Hepatocyte (in vitro differentiated cells): ENCODE data around the gene POFUT1. TPM values are rescaled to one million over a fixed set of nuclear protein-coding genes. Genes with fewer than 3 reads are reported as not detected.
"Not testable (repeated sequence)": the region's sequence is repeated elsewhere in the genome, so short reads cannot be mapped to it uniquely, and the experiment has no call there.

Experiments used
- DNase-seq: peaks from one replicate; pipeline ENCODE4 v3.0.0-alpha.2; 2016; ENCODE audit warnings: low spot score
- H2AFZ ChIP-seq: fragments of 200-600 bp; sonication (generic); 2 replicates; pipeline ENCODE4 v1.6.0; 2016; ENCODE audit warnings: antibody characterized with exemption, mild to moderate bottlenecking
- H3K27ac ChIP-seq: fragments of 200-600 bp; sonication (generic); 2 replicates; pipeline ENCODE4 v1.5.1; 2016; ENCODE audit warnings: mild to moderate bottlenecking
- H3K27me3 ChIP-seq: fragments of 200-600 bp; sonication (generic); 2 replicates; pipeline ENCODE4 v1.6.1; 2016
- H3K36me3 ChIP-seq: fragments of 200-600 bp; sonication (generic); replicated peaks from 2 replicates; pipeline ENCODE4 v1.5.1; 2016; ENCODE audit warnings: low read depth; ENCODE audit not compliant: insufficient read depth
- H3K4me1 ChIP-seq: fragments of 200-600 bp; sonication (generic); 2 replicates; pipeline ENCODE4 v1.5.1; 2016; ENCODE audit warnings: mild to moderate bottlenecking, moderate library complexity; ENCODE audit not compliant: insufficient read depth
- H3K4me2 ChIP-seq: fragments of 200-600 bp; sonication (generic); 2 replicates; pipeline ENCODE4 v1.6.0; 2016
- H3K4me3 ChIP-seq: fragments of 200-600 bp; sonication (generic); 2 replicates; pipeline ENCODE4 v1.5.1; 2016; ENCODE audit warnings: mild to moderate bottlenecking
- H3K79me2 ChIP-seq: fragments of 200-600 bp; sonication (generic); 2 replicates; pipeline ENCODE4 v1.6.0; 2017; ENCODE audit warnings: mild to moderate bottlenecking
- H3K9me2 ChIP-seq: fragments of 200-600 bp; sonication (generic); replicated peaks from 2 replicates; pipeline ENCODE4 v1.6.0; 2017; ENCODE audit warnings: mild to moderate bottlenecking; ENCODE audit not compliant: insufficient read depth
- H3K9me3 ChIP-seq: fragments of 200-600 bp; sonication (generic); 2 replicates; pipeline ENCODE4 v1.5.1; 2016; ENCODE audit warnings: low read depth, mild to moderate bottlenecking
- H4K20me1 ChIP-seq: fragments of 200-600 bp; sonication (generic); 2 replicates; pipeline ENCODE4 v1.6.0; 2016; ENCODE audit warnings: mild to moderate bottlenecking; ENCODE audit not compliant: insufficient read depth, poor library complexity, severe bottlenecking
- CTCF ChIP-seq: fragments of 200-600 bp; sonication (generic); IDR thresholded peaks from 2 replicates; pipeline ENCODE4 v1.5.1; 2016; ENCODE audit warnings: antibody characterized with exemption, mild to moderate bottlenecking; ENCODE audit not compliant: poor library complexity
- EZH2 ChIP-seq: fragments of 200-600 bp; sonication (generic); IDR thresholded peaks from 2 replicates; pipeline ENCODE4 v1.6.1; 2016; ENCODE audit warnings: antibody characterized with exemption, mild to moderate bottlenecking, borderline replicate concordance
- EZH2phosphoT487 ChIP-seq: fragments of 200-600 bp; sonication (generic); IDR thresholded peaks from one replicate; pipeline ENCODE4 v1.6.1; 2018; ENCODE audit warnings: antibody characterized with exemption, mild to moderate bottlenecking, low read depth, moderate library complexity; ENCODE audit not compliant: unreplicated experiment, severe bottlenecking
- WGBS: methylation state at CpG from one replicate; pipeline ENCODE4 v1.1.6; 2016; ENCODE audit warnings: low lambda C conversion rate; ENCODE audit errors: missing lambda C conversion rate; 5-methylcytosine and 5-hydroxymethylcytosine counted together
- polyA plus RNA-seq: library from polyadenylated mRNA; unstranded; fragments of >200 nt; fragmentation: Nextera tagmentation; extraction: Ambion mirVana; gene quantifications from 2 replicates; pipeline ENCODE4 v1.2.1, GENCODE V29; 2016
- total RNA-seq: library from RNA; depleted of rRNA; stranded (reverse); fragments of >200 nt; gene quantifications from 2 replicates; pipeline ENCODE4 v1.2.3, GENCODE V29; 2014

The POFUT1 gene
- total and polyA plus RNA-seq, 2 experiments from 2014 or later = 42.0 to 81.4 TPM

GRCh38 chr20:32261644-32262043 is 54.0 kb downstream of the POFUT1 start:
- Histone ChIP-seq H4K20me1 (no peaks in the 10 kb centered on the region), H3K36me3 (no peaks in the 10 kb centered on the region), H3K27me3 (no peaks in the 10 kb centered on the region), H3K79me2 (no peaks in the 10 kb centered on the region), H3K4me2 (no peak overlapping the region), H3K9me2 (no peaks in the 10 kb centered on the region), H3K9me3 (no peaks in the 10 kb centered on the region), H2AFZ (no peak overlapping the region), H3K4me3 (no peak overlapping the region), H3K27ac (no peak overlapping the region), H3K4me1 (no peaks in the 10 kb centered on the region)
- 83% methylated on average over 2 of the region's 2 CpGs for WGBS
- TF ChIP-seq EZH2phosphoT487 (no peak), CTCF (no peak)
- DNase-seq = no peak

GRCh38 chr20:32263398-32263954 is 55.8 kb downstream of the POFUT1 start:
- TF ChIP-seq EZH2phosphoT487 = no peak
- no peak overlapping the region for H2AFZ ChIP-seq
- no peaks in the 10 kb centered on the region for H3K27me3 ChIP-seq
- H3K4me3 ChIP-seq = no peak overlapping the region
- H3K9me2 ChIP-seq = no peaks in the 10 kb centered on the region
- no peaks in the 10 kb centered on the region for H3K36me3 ChIP-seq
- WGBS = 89% methylated on average over 7 of the region's 7 CpGs
- no peak overlapping the region for H3K4me2 ChIP-seq
- H3K9me3 ChIP-seq = no peaks in the 10 kb centered on the region
- no peak for DNase-seq
- H3K4me1 ChIP-seq = no peaks in the 10 kb centered on the region
- H3K27ac ChIP-seq = no peak overlapping the region
- no peaks in the 10 kb centered on the region for H4K20me1 ChIP-seq
- H3K79me2 ChIP-seq = no peaks in the 10 kb centered on the region

- Histone ChIP-seq H2AFZ (no peak overlapping the region), H3K9me2 (no peaks in the 10 kb centered on the region), H3K27me3 (no peaks in the 10 kb centered on the region), H3K4me1 (no peaks in the 10 kb centered on the region), H3K36me3 (no peaks in the 10 kb centered on the region), H3K4me3 (no peak overlapping the region), H3K4me2 (no peak overlapping the region), H3K27ac (no peak overlapping the region), H4K20me1 (no peaks in the 10 kb centered on the region), H3K9me3 (no peaks in the 10 kb centered on the region), H3K79me2 (no peaks in the 10 kb centered on the region)
- TF ChIP-seq CTCF = no peak
- TF ChIP-seq EZH2phosphoT487 = no peak
- TF ChIP-seq EZH2 = no peak
- DNase-seq = no peak
- 77% methylated on average over 5 of the region's 5 CpGs for WGBS
These were observed 63.9 kb downstream of the POFUT1 start for GRCh38 chr20:32271620-32272019.

GRCh38 chr20:32274359-32274758 is 66.7 kb downstream of the POFUT1 start:
- Histone ChIP-seq H3K9me3 (no peaks in the 10 kb centered on the region), H2AFZ (no peak overlapping the region), H3K27me3 (no peaks in the 10 kb centered on the region), H3K36me3 (no peaks in the 10 kb centered on the region), H3K4me3 (no peak overlapping the region), H3K9me2 (no peaks in the 10 kb centered on the region), H4K20me1 (no peaks in the 10 kb centered on the region), H3K27ac (no peak overlapping the region), H3K4me1 (peaks cover 11% of the 10 kb centered on the region), H3K79me2 (peaks cover 18% of the 10 kb centered on the region), H3K4me2 (no peak overlapping the region)
- DNase-seq = no peak
- TF ChIP-seq EZH2 (no peak), CTCF (no peak), EZH2phosphoT487 (no peak)
- 85% methylated on average over 3 of the region's 3 CpGs for WGBS

- peaks cover 26% of the 10 kb centered on the region for H3K79me2 ChIP-seq
These were observed 67.5 kb downstream of the POFUT1 start for GRCh38 chr20:32275163-32275562.

More at GRCh38 chr20:32275163-32275562, 67.5 kb downstream of the POFUT1 start:
- not testable (repeated sequence) for DNase-seq, H4K20me1 ChIP-seq, H3K9me3 ChIP-seq, H3K9me2 ChIP-seq, H2AFZ ChIP-seq, H3K27me3 ChIP-seq, H3K27ac ChIP-seq, H3K4me2 ChIP-seq, H3K36me3 ChIP-seq, H3K4me3 ChIP-seq
- 93% methylated on average over 3 of the region's 3 CpGs for WGBS
- H3K4me1 ChIP-seq = peaks cover 11% of the 10 kb centered on the region
